GM19397 (cell line): ENCODE measurements around the gene STIM2.
A peak's percentile ranks its signal among the peaks of the same experiment; 100 is the strongest.
"Not testable (repeated sequence)": the region's sequence is repeated elsewhere in the genome, so short reads cannot be mapped to it uniquely, and the experiment has no call there.

Experiments
- ATAC-seq: cut with Tn5 transposase; IDR thresholded peaks from one replicate; pipeline ENCODE4 v1.9.1; 2021; ENCODE audit warnings: mild to moderate bottlenecking, moderate library complexity; ENCODE audit not compliant: unreplicated experiment

Gene STIM2

DNA sequence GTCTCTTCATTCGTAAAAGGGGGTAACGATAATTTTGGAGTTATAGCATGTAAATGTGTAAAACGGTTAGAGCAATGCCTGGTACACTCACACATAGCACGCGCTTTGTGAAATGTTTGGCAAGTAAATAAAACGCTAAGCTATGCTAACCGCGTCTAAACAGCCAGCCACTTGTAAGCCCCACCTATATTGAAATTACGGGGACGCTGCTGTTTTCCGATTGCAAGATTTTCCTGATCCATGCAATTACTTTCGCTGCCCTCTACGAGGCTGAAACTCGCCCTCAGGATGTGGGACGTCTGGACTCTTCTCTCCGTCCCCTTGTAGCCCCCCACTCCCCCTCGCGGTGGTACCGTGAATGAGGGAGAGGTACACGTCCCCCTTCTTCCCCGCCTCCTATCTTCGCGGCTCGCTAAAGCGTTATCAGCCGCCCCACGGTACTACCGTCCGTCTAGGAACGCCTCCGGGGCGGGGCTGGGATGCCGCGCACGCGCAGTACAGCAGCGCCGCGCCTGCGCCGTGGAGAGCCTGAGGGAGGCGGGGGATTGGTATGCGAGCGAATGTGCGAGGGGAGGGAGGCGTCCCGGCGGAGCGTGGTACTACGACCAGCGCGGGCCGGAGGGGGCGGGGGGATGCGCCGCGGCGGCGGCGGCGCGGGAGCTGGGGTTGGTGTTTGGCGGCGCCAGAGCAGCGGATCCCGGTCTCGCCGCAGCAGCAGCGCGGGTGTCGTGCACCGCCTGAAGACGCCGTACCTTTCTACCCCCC lies at the start of gene STIM2:
Gene STIM2 (plus strand): TSS at position 685 of the 765 bp plus-strand sequence.
- ATAC-seq: peak; percentile 67

DNA sequence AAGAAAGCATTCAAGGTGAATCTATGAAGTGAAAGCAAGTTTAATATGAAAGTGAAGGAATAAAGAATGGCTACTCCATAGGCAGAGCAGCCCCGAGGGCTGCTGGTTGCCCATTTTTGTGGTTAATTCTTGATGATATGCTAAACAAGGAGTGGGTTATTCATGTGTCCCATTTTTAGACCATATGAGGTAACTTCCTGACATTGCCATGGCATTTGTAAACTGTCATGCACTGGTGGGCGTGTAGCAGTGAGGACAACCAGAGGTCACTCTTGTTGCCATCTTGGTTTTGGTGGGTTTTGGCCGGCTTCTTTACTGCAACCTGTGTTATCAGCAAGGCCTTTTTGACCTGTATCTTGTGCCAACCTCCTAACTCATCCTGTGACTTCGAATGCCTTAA lies 49.1 kb upstream of the STIM2 start:
- ATAC-seq: not testable (repeated sequence)

DNA sequence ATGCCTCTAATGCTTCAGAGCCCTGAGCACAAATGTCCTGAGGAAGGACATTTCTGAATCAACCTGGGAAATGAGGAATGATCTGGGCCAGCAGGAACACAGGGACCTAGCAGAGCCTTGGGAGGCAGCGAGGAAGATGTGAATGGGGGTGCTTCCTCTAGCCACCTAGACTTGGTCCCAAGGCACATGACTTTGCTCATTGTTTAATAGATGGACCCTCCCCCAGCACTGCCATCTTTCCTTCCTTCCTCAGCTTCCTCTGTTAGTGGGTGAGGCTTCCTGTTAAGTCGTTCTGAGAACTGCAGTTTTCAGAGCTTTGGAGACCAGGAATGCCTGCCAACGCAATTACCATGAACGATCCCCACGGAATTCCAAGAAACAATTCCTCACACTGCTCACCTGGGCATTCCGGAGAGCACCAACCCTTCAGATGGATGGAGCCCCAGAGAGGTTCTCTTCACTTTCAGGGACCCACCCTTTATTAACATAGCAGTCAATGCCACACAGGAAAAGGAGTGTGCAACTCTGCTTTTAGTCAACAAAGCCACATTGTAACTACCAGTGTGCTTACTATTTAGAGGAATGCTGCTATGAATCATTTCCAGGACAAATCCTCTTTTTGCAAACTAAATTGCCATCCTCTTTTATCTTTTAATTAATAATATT lies 48.5 kb upstream of the STIM2 start:
- ATAC-seq: no peak

DNA sequence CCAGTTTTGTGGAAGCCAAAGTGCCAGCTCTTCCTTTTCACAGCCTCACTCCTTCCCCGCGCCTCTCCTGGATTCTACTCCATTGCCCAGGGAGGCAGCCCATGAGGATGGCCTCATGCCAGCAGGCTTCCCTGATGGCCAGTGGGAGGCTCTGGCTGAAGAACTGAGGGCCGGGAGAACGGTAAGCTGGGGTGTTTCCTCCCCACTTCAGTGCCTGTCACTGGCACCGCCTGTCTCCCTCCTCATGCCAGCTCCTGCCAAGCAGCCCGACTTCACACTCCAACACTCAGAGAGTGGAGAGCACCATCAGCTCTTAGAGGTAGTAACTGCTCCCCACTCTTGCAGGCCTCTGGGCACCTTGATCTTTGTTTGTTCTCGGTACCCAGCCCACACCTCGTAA lies 46.9 kb upstream of the STIM2 start:
- no peak for ATAC-seq

DNA sequence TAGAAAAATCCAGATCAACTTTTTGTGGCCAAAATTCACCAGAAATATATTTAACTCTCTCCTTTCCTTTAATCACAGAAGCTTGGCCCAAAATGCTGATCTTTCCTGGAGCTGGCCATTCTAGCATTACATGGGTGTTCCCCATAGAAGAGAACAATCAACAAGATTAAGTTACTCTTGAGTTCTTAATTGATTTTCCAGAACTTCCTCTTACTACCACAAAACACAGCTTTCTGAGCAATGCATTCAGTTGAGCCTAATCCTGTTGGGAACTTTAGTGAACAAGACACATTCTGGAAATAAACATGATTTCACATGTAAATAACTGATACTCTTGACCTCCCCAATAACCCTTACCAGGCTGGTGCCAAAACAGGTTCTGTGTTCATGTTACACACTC lies 45.4 kb upstream of the STIM2 start:
- no peak for ATAC-seq

DNA sequence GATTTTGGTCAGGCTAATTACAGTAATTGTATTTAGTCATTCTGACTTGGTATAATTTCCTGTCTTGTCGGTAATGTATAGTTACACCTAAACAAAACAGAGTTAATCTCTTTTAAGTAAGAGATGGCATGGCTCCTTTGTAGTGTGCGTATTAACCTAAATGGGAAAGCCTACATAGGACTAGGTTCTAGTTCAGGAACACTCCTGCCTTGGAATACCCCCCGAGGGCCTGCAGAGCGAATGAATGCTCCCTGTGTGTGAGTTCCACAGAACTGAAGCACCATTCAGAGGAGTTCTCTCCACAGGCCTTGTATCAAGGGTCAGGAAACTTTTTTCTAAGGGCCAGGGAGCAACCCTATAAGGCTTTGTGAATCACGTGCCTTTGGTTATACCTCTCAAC lies 44.9 kb upstream of the STIM2 start:
- ATAC-seq: no peak

DNA sequence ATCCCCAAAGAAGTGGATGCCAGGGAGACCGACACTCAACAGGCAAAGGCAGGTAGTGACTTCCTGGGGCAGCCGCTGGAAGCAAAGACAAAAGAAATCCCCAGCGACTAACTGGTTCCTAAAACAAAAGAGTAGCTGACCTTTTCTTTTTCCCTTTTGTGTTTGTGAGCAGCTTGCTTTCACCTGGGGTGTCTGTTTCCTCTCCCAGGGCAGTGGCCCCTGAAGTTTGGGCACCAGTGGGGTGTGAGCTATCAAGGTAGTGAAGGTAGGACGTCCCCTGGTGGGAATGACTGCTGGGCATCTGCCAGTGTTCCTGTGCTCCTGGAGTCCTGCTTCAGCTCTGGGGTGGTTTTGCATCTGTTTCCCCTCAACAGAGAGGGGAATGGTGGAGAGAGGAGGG lies 41.6 kb upstream of the STIM2 start:
- no peak for ATAC-seq

DNA sequence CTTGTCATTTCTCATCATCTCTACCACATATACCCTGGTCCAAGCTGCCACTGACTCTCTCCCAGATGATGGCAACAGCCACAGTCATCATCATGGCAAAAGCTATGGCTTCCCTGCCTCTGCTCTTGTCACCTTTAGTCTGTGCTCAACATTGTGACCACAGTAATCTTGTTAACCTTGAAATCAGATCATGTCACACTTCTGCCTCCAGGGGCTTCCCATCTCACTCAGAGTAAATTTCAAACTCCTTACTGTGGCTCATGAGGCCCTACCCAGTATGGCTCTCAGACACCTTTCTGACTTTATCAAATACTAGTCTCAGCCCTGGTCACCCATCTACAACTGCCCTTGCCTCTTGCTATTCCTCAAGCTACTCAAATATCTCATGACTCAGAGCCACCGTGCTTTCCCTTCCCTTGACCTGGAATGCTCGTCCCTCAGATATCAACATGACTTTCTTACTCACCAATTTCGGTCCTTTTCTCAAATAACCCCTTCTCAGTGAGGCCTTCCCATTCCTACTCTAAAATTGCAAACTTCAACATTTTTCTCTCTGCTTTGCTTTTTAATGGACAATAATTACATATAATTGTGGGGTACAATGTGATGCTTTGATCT lies 41.1 kb upstream of the STIM2 start:
- ATAC-seq: no peak

DNA sequence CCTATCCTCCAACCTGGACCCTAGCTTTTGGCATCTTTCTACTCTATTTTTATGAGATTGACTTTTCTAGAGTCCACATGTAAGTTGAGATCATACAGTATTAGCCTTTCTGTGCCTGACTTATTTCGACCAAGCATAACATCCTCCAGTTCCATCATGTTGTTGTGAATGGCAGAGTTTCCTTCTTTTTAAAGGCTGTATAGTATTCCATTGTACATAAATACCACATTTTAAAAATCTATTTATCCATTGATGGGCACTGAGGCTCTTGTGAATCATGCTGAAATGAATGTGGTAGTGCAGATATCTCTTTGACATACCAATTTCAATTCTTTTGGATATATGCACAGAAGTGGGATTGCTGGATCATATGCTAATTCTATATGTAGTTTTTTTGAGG lies 40.3 kb upstream of the STIM2 start:
- ATAC-seq: no peak

DNA sequence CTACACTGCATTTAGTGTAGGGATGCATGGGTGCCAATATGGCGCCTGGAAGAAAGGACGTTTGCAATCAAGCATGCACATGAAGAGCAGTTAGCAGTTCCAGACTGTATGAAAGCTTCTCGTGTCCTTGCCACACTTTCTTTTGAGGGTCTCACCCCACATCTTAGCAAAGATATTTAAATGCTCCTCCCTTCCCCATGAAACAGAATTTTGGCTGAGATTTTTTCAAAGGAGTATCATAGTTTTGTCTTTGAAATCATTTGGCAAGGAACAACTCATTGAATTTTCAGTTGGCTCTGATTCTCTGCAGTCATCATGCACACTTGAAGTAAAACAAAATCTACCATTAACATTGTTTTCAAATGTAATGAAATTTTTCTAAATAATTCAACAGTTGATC lies 39.6 kb upstream of the STIM2 start:
- no peak for ATAC-seq

DNA sequence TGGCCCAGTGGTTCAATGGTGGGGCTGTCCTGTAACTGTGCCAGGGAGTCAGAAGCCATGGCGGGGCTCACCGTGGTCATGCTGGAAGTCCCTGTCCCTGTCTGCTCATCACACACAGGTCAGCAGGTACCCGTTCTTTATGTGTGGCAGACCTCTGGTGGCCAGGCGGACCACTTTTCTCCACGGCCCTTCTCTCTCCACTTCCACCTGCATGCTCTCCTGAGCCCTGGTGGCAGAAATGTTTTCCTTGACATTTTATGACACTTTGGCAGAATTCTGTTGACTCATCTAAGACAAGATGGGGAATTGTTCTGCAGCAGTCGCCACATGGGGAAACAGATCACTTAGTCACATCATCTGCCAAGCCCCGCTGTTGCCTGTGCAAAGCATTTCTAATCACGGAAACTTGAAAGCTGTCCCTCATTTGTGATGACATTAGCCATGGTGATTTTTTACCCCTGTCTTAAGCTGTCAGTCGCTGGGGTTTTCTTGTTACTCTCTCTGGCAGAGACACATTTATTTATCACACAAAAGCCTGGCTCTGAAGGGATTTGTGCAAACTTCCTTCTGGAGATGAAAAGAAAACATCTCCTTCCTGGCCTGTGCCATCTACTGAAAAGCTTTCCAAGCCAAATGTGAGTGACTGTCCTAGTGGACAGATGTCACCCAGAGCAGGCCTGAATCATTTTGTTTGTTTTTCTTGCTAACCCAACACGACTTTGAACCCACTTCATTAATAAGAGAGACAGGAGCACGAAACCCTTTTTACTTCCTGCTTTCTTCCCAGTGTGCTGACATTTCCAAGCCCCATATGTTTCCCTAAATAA lies 38.8 kb upstream of the STIM2 start:
- ATAC-seq: no peak

DNA sequence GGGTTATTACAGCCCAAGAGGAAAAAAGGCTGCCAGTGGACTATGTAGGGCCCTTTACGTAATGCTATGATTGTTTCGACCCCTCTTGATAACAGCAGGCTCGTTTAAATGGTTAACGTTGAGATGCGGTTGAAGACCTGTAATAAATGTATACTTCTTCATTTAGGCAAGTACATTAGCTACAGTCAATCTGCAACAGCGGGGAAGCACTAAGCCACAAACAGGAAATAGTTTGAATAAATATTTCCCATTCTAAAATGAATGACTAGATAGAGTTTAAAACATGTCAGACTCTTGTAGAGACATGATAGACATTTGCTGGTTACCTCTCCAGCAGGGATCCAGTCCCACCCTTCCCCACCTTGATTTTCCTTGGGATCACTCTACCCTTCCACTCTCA lies 38.1 kb upstream of the STIM2 start:
- peak; percentile 55 for ATAC-seq

DNA sequence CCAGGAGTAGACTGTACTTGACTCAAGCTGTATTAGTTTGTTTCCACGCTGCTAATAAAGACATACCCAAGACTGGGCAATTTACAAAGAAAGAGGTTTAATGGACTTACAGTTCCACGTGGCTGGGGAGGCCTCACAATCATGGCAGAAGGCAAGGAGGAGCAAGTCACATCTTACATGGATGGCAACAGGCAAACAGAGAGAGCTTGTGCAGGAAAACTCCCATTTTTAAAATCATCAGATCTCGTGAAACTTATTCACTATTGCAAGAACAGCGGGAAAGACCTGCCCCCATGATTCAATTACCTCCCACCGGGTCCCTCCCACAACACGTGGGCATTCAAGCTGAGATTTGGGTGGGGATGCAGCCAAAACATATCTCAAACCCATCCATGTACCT lies 37.7 kb upstream of the STIM2 start:
- ATAC-seq: not testable (repeated sequence)

DNA sequence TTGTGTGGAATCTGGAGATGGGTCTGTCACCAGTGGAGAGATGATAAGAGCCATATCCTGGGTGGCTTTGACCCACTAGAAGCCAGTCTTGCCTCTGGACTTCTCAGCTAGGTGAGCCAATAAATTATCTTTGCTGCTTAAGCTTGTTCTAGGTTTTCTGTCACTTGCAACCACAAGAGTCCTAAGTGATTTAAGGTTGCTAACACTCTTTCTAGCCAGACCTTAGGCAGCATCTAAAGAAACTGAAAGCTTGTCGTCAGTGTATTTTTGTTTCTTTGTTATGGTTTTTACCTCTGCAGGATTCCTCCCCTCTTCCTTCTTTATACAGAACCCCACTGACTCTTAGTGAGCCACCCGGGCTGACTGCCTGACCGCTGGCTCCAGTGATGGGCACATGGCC lies 37.1 kb upstream of the STIM2 start:
- ATAC-seq: no peak

DNA sequence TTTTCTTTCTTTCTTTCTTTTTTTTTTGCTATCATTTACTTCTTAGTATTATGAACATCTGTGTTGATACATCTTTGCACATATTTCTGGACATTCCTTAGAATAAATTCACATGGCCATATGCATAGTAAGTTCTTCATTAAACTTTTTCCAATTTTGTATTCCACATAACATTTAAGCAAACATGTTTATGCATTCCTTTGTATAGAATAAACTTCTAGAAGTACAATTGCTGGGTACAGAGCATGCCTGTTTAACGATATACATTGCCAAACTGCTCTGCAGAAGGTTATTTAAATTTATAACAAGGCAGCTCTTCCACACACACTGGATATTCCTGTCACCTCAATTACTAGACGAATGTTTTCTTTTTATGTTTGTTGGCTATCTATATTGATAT lies 36.0 kb upstream of the STIM2 start:
- ATAC-seq: no peak

DNA sequence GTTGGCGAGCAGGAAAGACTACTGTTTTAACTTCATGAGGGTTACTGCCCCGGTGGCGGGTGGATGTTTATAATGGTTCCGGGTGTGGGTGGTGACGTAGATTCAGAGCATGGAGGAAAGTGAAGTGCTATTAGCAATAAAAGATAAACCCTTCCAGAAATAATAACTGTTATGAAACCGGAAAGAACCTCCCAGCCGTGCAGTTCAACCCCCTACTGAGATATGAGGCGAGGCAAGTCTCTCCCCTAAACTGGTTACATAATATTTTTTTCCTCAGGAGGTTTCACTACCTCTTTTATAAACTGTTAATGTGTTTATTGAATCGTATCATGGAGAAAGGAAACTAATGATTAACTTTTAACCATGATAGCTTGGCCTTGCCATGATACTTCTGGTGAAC lies 33.9 kb upstream of the STIM2 start:
- peak; percentile 88 for ATAC-seq

DNA sequence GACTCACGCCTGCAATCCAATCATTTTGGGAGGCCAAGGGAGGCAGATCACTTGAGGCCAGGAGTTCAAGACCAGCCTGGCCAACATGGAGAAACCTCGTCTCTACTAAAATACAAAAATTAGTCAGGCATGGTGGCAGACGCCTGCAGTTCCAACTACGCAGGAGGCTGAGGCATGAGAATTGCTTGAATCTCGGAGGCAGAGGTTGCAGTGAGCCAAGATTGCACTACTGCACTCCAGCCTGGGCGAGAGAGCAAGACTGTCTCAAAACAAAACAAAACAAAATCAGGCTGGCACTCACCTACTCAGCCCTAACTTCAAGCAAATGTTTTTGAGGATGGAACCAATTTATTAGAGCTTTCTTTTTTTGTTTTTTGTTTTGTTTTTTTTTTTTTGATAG lies 33.3 kb upstream of the STIM2 start:
- not testable (repeated sequence) for ATAC-seq

DNA sequence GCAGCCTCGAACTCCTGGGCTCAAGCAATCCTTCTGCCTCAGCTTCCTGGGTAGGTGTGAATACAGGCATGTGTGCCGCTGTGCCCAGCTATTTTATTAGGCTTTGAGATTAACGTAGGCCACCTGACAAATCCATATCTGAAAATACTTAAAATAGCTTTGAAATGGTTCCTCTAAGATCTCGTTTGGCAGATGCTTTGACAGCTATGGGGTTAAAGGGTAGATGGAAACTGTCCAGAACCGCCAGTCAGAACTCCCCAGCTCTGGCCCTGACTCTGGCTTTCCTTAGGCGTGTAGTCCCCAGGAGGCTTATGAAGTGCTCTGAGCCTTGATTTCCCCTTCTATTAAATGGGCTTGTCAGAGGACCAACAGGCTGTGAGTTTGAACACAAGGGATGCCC lies 32.8 kb upstream of the STIM2 start:
- ATAC-seq: no peak

DNA sequence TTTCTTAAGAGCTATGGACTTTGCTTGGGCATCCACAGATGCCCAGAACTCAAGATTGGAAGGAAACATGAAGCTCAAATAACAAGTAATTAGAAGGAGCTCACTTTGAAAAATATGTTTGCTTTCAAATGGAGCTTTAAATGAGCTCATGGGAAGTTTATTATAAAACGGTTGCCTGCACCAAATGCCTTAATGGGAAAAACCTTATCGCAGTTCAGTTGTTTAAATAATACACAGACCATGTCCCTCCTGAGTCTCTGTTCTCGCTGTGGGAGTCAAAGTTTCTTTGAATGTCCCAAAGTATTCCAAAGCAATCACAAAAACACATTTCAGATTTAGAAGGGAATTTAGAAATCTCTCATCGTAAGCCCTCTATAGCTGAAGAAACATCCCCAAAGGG lies 31.6 kb upstream of the STIM2 start:
- ATAC-seq: no peak

DNA sequence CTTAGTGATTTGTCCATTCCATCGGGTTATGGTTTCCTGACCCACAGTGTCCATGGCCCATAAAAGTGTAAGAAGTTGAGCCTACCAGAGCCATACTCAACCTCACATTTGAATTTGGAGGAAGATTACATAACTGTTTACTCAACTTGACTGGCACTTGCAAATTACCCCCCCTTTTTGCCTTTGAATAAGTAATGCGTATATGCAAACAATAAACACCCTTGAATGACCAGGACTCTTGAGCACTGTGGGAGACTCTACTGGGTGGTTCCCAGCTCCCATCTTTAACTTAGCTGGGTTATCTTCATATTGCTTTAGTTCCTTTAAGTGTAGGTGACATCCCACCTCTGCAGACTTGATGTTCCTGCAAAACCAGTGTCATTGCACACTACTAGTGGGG lies 30.6 kb upstream of the STIM2 start:
- ATAC-seq: no peak

DNA sequence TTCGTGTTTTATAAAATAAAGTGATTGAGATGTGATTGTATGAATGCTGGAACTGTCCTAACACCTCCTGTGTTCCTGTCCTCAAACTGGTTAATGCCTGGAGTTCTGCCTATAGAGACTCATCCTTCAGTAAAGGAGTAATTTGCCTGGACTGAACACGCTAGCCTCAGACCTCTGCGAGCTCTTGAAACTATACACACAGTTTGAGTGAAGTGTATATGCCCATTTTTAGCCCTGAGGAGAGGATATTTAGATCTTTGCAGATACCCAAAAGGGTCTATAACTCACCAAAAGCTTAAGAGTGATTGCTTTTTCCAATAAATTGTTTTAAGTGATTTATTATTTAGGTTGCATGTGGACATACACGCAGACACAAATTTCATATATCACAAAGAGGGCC lies 29.9 kb upstream of the STIM2 start:
- no peak for ATAC-seq
